GM04503 (cell line): ENCODE measurements around the gene SF3B4.
"Not testable (repeated sequence)": the region's sequence is repeated elsewhere in the genome, so short reads cannot be mapped to it uniquely, and the experiment has no call there.

Experiments
- DNase-seq: peaks from one replicate; pipeline ENCODE4 v3.0.0-alpha.2; 2012; ENCODE audit warnings: low read depth

SF3B4 gene

DNA sequence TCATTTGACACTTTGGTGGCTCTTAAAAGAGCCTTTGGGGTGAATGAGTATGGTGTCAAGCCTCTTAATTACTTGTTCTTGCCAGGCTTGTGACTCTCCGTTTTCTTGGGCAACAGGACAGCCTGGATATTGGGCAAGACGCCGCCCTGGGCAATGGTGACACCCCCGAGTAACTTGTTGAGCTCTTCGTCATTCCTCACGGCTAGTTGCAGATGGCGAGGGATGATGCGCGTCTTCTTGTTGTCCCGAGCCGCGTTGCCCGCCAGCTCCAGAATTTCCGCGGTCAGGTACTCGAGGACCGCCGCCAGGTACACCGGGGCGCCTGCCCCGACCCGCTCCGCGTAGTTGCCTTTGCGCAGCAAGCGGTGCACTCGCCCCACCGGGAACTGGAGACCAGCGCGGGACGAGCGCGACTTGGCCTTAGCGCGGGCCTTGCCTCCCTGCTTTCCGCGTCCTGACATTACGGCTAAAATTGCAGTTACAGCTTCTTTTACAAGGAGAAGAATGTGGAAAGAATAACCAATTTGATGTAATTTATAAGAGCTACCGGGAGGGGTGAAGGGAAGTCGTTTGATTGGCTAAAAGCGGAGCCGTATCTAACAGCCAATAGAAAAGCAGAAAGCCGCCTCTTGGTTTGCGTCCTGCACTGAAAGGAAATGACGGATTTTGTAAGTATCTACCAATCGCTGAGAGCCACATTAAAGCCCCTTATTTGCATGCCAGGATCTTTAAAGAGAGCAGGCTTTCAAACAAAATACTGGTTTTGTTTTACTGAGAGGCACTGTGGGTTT lies 40.0 kb downstream of the SF3B4 start:
- DNase-seq, result peak; percentile 95

DNA sequence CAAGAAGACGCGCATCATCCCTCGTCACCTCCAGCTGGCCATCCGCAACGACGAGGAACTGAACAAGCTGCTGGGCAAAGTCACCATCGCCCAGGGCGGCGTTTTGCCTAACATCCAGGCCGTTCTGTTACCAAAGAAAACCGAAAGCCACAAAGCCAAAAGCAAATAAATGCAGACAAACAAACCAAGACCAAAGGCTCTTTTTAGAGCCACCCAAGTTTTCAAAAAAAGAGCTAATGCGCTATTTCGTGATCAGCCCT lies 40.5 kb downstream of the SF3B4 start:
- not testable (repeated sequence) for DNase-seq

DNA sequence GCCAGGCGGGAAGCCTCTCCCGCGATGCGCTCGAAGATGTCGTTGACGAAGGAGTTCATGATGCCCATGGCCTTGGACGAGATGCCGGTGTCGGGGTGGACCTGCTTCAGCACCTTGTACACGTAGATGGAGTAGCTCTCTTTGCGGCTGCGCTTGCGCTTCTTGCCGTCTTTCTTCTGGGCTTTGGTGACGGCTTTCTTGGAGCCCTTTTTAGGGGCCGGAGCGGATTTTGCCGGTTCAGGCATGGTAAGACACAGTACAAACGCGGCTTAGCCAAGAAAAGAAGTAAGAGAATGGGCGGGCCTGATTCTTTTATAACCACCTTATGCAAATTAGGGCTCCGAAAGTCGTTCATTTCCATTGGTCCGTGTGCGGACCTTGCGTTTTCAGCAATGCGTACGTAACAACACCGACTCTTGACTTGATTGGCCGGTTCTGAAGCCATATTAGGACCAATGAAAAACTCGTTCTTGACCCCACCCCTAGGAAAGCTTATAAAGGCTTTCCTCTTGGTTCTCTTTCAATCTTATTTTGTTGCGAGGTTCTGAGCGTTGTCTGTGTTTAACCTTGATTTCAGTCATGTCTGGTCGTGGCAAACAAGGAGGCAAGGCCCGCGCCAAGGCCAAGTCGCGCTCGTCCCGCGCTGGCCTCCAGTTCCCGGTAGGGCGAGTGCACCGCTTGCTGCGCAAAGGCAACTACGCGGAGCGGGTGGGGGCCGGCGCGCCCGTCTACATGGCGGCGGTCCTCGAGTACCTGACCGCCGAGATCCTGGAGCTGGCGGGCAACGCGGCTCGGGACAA lies 41.0 kb downstream of the SF3B4 start:
- DNase-seq, result peak; percentile 98

DNA sequence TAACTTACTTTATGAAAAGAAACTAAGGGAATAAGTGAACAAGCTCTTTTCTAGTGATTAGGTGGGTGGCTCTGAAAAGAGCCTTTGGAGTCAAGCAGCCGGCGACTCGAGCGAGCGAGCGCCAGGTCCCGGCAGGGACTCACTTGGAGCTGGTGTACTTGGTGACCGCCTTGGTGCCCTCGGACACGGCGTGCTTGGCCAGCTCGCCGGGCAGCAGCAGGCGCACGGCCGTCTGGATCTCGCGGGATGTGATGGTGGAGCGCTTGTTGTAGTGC lies 41.5 kb downstream of the SF3B4 start:
- DNase-seq, result not testable (repeated sequence)

DNA sequence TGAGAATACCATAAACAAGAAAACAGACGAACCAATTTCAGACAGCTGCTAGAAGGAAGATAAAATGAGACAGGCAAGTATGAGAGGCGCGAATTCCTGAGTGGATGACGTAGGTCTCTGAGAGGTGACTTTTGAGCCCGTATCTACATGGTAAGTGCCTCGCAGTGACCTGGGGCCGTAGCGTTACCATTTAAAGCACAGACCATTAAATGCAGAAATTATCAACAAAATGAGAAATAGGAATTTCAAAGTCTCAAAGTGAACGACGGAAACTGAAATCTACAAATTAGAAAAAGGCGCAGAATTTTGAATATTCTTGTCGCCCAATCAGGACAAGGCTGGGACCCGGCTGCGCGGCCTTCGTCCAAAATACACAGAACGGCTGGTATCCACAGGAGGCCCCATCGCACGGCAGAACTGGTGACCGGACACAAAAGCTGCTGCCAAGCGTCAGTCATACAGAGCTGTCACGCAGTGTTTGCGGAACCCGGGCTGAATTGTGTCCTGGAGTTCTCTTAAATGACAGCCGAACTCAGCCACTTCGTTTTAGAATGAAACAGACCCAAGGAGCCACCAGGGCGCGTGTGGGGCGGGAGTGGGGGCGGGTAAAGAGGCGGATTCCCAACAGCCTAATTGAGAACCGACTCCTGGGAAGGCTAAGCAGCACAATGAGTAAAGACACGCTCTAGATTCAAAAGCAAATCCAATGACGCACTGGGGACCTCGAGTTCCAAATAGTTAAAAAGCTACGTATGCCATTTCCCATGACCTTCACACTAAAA lies 42.1 kb downstream of the SF3B4 start:
- peak; percentile 53 for DNase-seq

DNA sequence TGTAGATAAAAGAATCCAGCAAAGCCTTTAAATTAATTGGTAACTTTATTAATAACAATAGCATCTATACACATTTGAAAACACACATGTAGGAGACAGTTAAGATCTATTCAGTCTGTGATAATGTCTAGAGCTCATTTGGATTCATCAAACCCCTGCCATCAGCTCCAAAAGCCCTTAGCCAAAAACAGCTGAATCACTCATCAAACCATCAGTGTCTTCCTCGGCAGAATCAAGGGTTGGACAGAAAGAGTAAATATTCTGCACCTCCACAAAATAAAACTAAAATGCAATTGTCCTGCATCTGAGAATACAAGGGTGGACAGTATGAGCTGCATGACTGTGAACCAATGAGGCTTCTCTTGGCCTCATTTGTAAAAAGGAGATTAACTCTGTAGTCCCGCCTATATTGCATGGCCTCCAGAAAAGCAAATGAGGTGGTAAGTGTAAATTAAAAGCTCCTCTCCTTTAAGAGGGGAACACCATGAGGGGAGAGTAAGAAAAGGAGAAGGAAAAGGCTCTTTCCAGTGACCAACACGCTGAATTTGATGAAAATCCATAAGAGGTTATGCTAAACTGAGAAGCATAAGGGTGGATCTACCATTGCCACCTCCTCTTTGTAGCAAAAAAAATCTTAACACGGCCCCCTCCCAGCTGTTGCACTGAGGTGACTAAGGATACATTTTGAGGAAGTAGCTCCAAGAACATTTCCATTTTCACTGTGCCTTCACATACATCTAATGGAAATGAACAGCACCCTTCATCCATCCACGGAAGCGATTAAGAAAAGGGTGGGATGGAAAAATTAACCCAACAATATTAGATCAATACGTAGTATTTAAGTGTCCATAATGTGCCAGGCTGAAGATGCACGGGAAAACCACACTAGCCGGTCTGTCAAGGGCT lies 42.9 kb downstream of the SF3B4 start:
- DNase-seq, result no peak

DNA sequence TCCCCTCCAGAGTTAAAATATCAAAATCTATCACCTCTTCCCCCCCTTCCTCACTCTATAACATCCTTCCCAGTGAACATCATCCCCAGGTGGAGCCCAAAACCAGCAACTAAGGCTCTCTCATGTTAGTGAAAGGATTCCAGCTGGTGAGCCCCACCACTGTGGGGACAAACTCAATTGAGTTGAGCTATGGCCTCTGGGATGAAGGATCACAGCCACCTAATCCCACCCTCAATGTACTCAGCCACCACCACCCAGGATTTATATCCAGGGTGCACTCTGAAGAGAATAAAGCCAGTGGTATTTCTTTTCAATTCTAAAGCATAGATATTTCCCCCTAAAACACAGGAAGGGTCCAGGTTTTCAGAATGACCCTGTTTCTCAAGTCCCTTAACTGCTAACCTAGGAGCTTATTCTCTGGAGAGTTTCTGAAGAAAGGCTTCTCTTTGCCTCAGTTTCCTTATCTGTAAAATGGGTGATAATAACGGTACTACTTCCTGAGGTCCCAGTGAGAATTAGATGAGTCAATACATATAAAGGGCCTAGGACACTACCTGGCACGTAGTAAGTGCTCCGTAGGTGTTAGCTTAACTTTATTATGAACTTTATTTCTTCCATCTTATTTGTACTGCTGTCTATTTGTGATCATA lies 43.9 kb downstream of the SF3B4 start:
- no peak for DNase-seq

DNA sequence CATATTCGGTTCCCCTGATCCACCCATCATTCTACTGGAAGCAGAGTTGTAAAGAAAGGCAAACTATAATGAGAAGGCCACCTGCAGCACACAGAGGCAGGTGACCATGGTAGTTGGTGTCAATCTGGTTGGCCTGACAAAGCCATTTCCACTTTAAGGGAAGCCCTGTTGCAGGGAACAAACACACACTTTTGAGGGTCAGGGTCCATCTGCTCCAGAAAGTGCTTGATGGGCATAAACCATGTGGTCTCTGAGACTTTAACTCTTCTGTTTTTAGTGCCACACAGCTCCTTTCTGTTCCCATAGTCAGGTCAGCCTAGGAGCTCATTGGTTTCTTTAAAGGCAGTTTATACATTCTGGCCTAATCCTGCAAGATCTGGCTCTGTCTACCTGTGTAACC lies 45.7 kb downstream of the SF3B4 start:
- no peak for DNase-seq

DNA sequence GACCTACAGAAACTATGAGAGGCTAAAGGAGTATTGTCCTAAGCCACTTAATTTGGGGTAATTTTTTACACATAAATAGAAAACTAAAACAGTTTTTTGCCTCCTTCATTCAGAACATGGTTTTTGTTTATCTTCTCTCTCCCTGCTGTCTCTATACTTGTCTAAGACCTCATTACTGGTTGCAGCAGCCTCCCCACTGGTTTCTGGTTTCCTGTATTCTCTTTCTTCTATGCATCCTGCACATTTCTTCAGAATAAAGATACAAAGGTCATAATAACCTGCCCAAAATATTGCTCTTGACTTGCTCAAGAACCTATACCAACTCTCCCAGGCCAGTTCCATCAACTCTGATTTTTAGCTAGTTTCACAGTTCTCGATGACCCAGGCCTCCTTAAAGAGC lies 48.0 kb downstream of the SF3B4 start:
- no peak for DNase-seq

DNA sequence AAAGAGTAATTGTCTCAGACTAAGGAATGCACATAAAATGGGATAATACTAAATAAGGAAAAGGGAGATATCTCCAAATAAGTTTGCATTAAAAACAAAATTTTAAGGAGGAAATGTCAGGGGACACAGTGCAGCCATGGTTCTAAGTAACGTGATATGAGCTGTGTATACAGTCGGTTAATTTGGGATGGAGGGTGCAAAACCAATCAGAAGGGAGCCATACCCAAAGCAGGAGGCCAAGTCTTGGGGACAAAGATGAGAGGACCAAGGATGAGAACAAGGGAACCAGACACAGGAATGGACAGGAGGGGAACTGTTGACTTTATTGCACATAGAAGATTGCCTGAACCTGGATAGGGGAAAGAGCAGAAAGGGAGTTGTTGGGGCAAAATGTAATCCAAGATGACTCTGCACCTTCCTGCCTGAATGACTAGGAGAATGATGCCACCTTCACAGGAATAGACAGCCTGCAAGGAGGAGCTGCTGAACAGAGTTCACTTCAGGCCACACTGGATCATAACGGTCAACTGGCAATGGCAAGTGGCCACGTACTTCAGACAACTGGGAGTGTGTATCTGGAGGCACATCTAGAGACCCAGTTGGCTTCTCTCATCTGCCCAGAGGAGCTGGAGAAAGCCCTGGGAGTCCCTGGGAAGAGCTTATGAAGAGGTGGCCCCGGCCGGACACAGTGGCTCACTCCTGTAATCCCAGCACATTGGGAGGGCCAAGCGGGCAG lies 50.2 kb downstream of the SF3B4 start:
- DNase-seq, result no peak
